ENCODE data around the gene RPS3. TPM values are rescaled to one million over a fixed set of nuclear protein-coding genes. Genes with fewer than 3 reads are reported as not detected.
"Not testable (repeated sequence)": the region's sequence is repeated elsewhere in the genome, so short reads cannot be mapped to it uniquely, and the experiment has no call there.

The RPS3 gene
- total RNA-seq, 5 donors from 2014 or later (not counting 1 experiment from before 2014, with no cell fraction given) = 4,604 to 5,380 (median 4,830) TPM

DNA sequence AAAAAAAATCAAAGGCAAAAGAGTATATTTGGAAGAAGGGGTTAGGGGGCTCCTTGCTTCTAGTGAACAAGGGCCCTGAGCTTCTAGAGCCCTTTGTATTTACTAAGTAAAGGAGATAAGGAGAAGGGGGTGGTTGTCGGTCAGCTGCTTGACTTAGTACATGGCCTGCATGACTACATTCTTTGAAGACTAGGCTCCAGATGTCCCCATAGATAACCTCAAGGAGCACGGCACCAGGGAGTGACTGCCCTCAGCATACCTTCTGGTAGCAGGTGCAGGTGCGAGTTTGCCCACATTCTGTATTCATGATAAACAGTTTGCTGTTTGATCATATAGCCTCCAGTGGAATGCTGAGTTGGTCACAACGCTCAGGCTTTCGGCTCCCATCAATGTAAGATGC, 32.5 kb upstream of the RPS3 start:
- H3K36me3 Mint-ChIP-seq; H3K4me3 ChIP-seq (ENCODE audit: control insufficient read depth in 1 of 2, extremely low read depth in 1 of 2, low read length in 1 of 2); H3K27me3 ChIP-seq (replicated peaks in 1 of 2; ENCODE audit: control insufficient read depth in 2 of 2, extremely low read depth in 1 of 2, insufficient read depth in 2 of 2, low read length in 1 of 2); H3K36me3 ChIP-seq (ENCODE audit: control insufficient read depth in 2 of 2, extremely low read depth in 1 of 2, insufficient read depth in 1 of 2, low read length in 1 of 2); H3K9me3 ChIP-seq; H3K4me1 ChIP-seq (ENCODE audit: control insufficient read depth in 1 of 2, extremely low read depth in 1 of 2, insufficient read depth in 2 of 2, low read length in 2 of 2); ATAC-seq (replicated peaks in 1 of 4); H3K9me3 Mint-ChIP-seq; DNase-seq; H3K27ac ChIP-seq (ENCODE audit: low read length); H3K27ac Mint-ChIP-seq; H3K27me3 Mint-ChIP-seq; POLR2A ChIA-PET; H3K4me3 Mint-ChIP-seq: not testable (repeated sequence)
- peaks cover 6 to 15% (median 8%) of the 10 kb centered on the region in 3 donors for H3K4me1 Mint-ChIP-seq
- 100% methylated on average over 2 of the region's 5 CpGs for WGBS (ENCODE audit: insufficient coverage)
- CTCF ChIA-PET = interaction anchor here in 1 of 2 donors (0.6 kb wide), 1 partner anchor 162 kb away, joined by 4 read pairs; no protein-coding TSS in a partner anchor

DNA sequence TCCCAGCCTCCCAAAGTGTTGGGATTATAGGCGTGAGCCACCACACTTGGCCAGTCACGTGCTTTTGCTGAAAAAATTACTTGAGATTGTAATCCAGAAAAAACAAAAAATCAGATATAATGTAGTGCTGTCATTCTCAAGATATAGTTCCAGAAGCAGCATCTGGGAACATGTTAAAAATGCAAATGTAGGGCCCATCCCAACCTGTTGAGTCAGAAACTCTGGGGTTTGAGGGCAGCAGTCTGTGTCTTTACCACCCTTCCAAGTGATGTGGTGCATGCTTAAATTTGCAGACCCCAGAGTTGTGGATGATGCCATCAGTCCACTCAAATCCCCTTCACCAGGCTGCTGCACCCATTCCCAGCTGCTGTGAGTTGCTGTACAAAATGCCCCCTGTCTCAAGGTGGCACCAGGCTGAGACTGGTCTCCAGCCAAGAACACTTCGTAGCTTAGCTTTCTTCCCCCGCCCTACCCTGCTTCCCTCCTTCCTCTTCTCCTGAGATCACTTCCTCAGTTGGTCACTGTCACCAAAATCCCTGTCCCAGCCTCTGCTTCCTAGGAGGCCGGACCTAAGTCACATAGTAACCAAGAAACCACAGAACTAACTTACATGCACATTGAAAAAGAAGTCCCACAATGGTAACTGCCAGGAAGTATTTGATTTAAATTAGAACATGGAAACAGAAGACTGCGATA, 29.6 kb upstream of the RPS3 start:
- peak overlapping the region; percentile 65 to 85 for H3K27ac Mint-ChIP-seq
- Histone ChIP-seq H3K36me3 (ENCODE audit: control insufficient read depth in 2 of 2, extremely low read depth in 1 of 2, insufficient read depth in 1 of 2, low read length in 1 of 2) (no peaks in the 10 kb centered on the region), H3K4me3 (ENCODE audit: control insufficient read depth in 1 of 2, extremely low read depth in 1 of 2, low read length in 1 of 2) (no peak overlapping the region), H3K4me1 (ENCODE audit: control insufficient read depth in 1 of 2, extremely low read depth in 1 of 2, insufficient read depth in 2 of 2, low read length in 2 of 2) (peaks cover 0 to 5% of the 10 kb centered on the region in 2 experiments), H3K27me3 (replicated peaks in 1 of 2; ENCODE audit: control insufficient read depth in 2 of 2, extremely low read depth in 1 of 2, insufficient read depth in 2 of 2, low read length in 1 of 2) (no peaks in the 10 kb centered on the region), H3K27ac (ENCODE audit: low read length) (no peak overlapping the region), H3K9me3 (no peaks in the 10 kb centered on the region)
- H3K4me1 Mint-ChIP-seq = peaks cover 6 to 17% (median 8%) of the 10 kb centered on the region in 3 donors
- POLR2A ChIA-PET = no interaction called here
- CTCF ChIA-PET = no interaction called here
- H3K36me3 Mint-ChIP-seq = no peaks in the 10 kb centered on the region
- no peak for ATAC-seq (replicated peaks in 1 of 4)
- H3K4me3 Mint-ChIP-seq = peak overlapping the region in 1 of 3 donors; percentile 51
- 47% methylated on average over 2 of the region's 6 CpGs for WGBS (ENCODE audit: insufficient coverage)
- no peaks in the 10 kb centered on the region for H3K9me3 Mint-ChIP-seq
- no peak for DNase-seq
- peaks cover 0 to under 1% of the 10 kb centered on the region in 2 donors for H3K27me3 Mint-ChIP-seq

DNA sequence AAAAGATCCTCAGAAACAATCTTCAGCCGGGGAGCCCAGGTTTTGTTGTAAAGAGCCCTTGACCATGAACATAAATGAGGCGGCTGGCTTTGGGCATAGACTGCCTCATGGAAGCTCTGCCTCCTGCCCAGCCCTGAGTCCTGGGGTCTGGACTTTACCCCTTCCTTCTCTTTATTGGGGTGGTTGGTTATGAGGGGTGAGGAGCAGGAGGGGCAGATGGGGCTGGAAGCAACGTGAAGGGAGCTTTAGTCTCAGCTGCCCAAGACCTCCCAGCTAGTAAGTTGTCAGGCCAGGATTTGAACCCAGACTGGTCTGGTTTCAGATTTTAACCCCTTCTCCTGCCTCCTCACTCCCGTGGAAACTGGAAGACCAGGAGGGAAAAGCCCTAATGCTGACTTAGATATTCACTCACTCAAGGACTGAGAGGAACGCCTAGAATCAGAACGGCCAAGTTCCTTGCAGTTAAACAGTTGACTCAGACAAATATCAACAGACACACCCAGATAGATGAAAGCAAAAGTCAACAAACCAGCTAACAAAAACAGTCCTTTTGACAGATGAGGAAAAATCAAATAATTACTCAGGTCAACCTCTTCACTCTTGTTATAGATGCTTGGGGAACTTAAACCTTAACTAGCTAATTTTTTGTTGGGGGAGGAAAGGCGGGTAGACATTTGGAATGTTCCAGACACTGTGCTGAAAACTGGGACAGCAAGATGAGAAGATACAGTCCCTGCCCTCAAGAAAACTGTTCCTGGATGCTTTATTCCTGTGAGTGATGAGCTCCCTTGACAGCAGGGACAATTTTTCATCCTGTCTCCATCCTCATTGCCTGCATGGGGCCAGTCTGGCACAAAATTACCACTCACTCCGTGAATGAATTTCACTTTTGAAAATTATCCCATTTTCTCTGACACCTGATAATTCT, 27.1 kb upstream of the RPS3 start:
- Mint-ChIP-seq H3K4me3 (no peak overlapping the region), H3K36me3 (no peaks in the 10 kb centered on the region), H3K9me3 (no peaks in the 10 kb centered on the region), H3K27me3 (no peaks in the 10 kb centered on the region), H3K27ac (peak overlapping the region in 1 of 2 donors; percentile 37), H3K4me1 (peaks cover 6 to 17% (median 8%) of the 10 kb centered on the region in 3 donors)
- Histone ChIP-seq H3K27me3 (replicated peaks in 1 of 2; ENCODE audit: control insufficient read depth in 2 of 2, extremely low read depth in 1 of 2, insufficient read depth in 2 of 2, low read length in 1 of 2) (peaks cover 0 to 4% of the 10 kb centered on the region in 2 experiments), H3K27ac (ENCODE audit: low read length) (no peak overlapping the region), H3K4me3 (ENCODE audit: control insufficient read depth in 1 of 2, extremely low read depth in 1 of 2, low read length in 1 of 2) (no peak overlapping the region), H3K36me3 (ENCODE audit: control insufficient read depth in 2 of 2, extremely low read depth in 1 of 2, insufficient read depth in 1 of 2, low read length in 1 of 2) (no peaks in the 10 kb centered on the region), H3K4me1 (ENCODE audit: control insufficient read depth in 1 of 2, extremely low read depth in 1 of 2, insufficient read depth in 2 of 2, low read length in 2 of 2) (peaks cover 0 to 5% of the 10 kb centered on the region in 2 experiments), H3K9me3 (no peaks in the 10 kb centered on the region)
- DNase-seq (no peak), ATAC-seq (replicated peaks in 1 of 4) (no peak)
- POLR2A ChIA-PET = no interaction called here
- WGBS (ENCODE audit: insufficient coverage) = 61% methylated on average over 2 of the region's 8 CpGs
- CTCF ChIA-PET = interaction anchor here in 1 of 2 donors (0.5 kb wide), 1 partner anchor 96 kb away, joined by 3 read pairs; no protein-coding TSS in a partner anchor

DNA sequence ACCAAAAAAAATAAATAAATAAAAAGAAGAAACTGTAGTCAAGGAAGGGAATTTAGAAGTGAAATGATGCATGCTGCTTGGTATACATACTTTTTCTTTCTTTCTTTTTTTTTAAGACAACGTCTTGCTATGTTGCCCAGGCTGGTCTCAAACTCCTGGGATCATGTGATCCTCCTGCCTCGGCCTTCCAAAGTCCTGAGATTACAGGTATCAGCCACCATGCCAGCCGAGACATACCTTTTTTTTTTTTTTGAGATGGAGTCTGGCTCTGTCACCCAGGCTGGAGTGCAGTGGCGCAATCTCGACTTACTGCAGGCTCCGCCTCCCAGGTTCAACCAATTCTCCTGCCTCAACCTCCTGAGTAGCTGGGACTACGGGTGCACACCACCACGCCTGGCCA, 26.1 kb upstream of the RPS3 start:
- ChIA-PET CTCF (no interaction called here), POLR2A (no interaction called here)
- no peak overlapping the region for H3K27ac Mint-ChIP-seq
- Histone ChIP-seq H3K27ac (ENCODE audit: low read length) (no peak overlapping the region), H3K9me3 (no peaks in the 10 kb centered on the region), H3K27me3 (replicated peaks in 1 of 2; ENCODE audit: control insufficient read depth in 2 of 2, extremely low read depth in 1 of 2, insufficient read depth in 2 of 2, low read length in 1 of 2) (peaks cover 0 to 4% of the 10 kb centered on the region in 2 experiments), H3K4me3 (ENCODE audit: control insufficient read depth in 1 of 2, extremely low read depth in 1 of 2, low read length in 1 of 2) (no peak overlapping the region), H3K36me3 (ENCODE audit: control insufficient read depth in 2 of 2, extremely low read depth in 1 of 2, insufficient read depth in 1 of 2, low read length in 1 of 2) (no peaks in the 10 kb centered on the region), H3K4me1 (ENCODE audit: control insufficient read depth in 1 of 2, extremely low read depth in 1 of 2, insufficient read depth in 2 of 2, low read length in 2 of 2) (peaks cover 0 to 5% of the 10 kb centered on the region in 2 experiments)
- no peaks in the 10 kb centered on the region for H3K27me3 Mint-ChIP-seq
- DNase-seq = no peak
- ATAC-seq (replicated peaks in 1 of 4) = no peak
- H3K4me3 Mint-ChIP-seq = no peak overlapping the region
- H3K9me3 Mint-ChIP-seq = no peaks in the 10 kb centered on the region
- peaks cover 6 to 15% (median 8%) of the 10 kb centered on the region in 3 donors for H3K4me1 Mint-ChIP-seq
- WGBS (ENCODE audit: insufficient coverage) = 60% methylated on average over 1 of the region's 8 CpGs
- no peaks in the 10 kb centered on the region for H3K36me3 Mint-ChIP-seq

DNA sequence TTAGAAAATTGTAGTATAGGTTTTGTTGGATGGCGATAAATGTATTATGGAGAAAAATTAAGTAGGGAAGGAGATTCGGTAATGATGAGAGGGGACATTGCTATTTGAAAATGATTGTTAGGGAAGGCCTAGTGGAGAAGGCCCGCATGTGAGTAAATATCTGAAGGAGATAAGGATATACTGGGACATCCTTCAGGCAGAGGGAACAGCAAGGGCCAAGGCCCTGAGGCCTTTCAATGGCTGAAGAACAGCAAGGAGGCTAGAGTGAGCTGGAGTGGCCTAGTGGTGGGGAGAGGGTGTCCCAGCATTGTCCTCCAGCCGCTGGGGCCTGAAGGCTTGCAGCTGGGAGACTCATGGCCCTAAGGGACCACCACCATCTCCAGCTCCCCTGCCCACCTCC, 24.7 kb upstream of the RPS3 start:
- H3K9me3 Mint-ChIP-seq = no peaks in the 10 kb centered on the region
- H3K4me1 Mint-ChIP-seq = peaks cover 5 to 8% (median 6%) of the 10 kb centered on the region in 3 donors
- no peak overlapping the region for H3K27ac Mint-ChIP-seq
- Histone ChIP-seq H3K27me3 (replicated peaks in 1 of 2; ENCODE audit: control insufficient read depth in 2 of 2, extremely low read depth in 1 of 2, insufficient read depth in 2 of 2, low read length in 1 of 2) (peaks cover 0 to 4% of the 10 kb centered on the region in 2 experiments), H3K4me3 (ENCODE audit: control insufficient read depth in 1 of 2, extremely low read depth in 1 of 2, low read length in 1 of 2) (no peak overlapping the region), H3K36me3 (ENCODE audit: control insufficient read depth in 2 of 2, extremely low read depth in 1 of 2, insufficient read depth in 1 of 2, low read length in 1 of 2) (no peaks in the 10 kb centered on the region), H3K9me3 (no peaks in the 10 kb centered on the region), H3K4me1 (ENCODE audit: control insufficient read depth in 1 of 2, extremely low read depth in 1 of 2, insufficient read depth in 2 of 2, low read length in 2 of 2) (peaks cover 0 to 4% of the 10 kb centered on the region in 2 experiments), H3K27ac (ENCODE audit: low read length) (no peak overlapping the region)
- no peak overlapping the region for H3K4me3 Mint-ChIP-seq
- 90% methylated on average over 4 of the region's 4 CpGs for WGBS (ENCODE audit: insufficient coverage)
- no peaks in the 10 kb centered on the region for H3K27me3 Mint-ChIP-seq
- CTCF ChIA-PET = interaction anchor here in 1 of 2 donors (0.7 kb wide), 1 partner anchor 59 kb away, joined by 5 read pairs; no protein-coding TSS in a partner anchor
- DNase-seq = no peak
- ATAC-seq (replicated peaks in 1 of 4) = no peak
- POLR2A ChIA-PET = interaction anchor here in 1 of 2 donors (0.6 kb wide), 1 partner anchor 512 kb away, joined by 3 read pairs; no protein-coding TSS in a partner anchor
- no peaks in the 10 kb centered on the region for H3K36me3 Mint-ChIP-seq

DNA sequence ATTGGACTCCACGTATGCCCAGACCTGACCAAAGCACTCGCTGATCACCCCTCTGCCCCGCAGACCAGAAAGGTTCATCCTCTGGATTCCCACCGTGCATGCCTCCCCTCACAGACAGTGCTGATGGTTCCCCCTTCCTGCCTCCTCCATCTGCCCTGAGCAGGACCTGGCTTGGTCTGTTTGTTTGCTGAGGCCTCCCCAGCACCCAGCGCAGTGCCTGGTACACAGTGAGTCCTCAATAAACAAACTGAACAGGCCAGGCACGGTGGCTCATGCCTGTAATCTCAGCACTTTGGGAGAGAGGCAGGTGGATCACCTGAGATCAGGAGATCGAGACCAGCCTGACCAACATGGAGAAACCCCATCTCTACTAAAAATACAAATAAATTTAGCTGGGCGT, 23.7 kb upstream of the RPS3 start:
- no peak for ATAC-seq (replicated peaks in 1 of 4)

More for the DNA sequence above, 23.7 kb upstream of the RPS3 start:
- H3K27ac ChIP-seq (ENCODE audit: low read length) = no peak overlapping the region
- CTCF ChIA-PET = interaction anchor here in 1 of 2 donors (0.7 kb wide), 1 partner anchor 60 kb away, joined by 5 read pairs; no protein-coding TSS in a partner anchor
- 82% methylated on average over 6 of the region's 8 CpGs for WGBS (ENCODE audit: insufficient coverage)
- H3K4me1 ChIP-seq (ENCODE audit: control insufficient read depth in 1 of 2, extremely low read depth in 1 of 2, insufficient read depth in 2 of 2, low read length in 2 of 2) = no peaks in the 10 kb centered on the region
- H3K27me3 ChIP-seq (replicated peaks in 1 of 2; ENCODE audit: control insufficient read depth in 2 of 2, extremely low read depth in 1 of 2, insufficient read depth in 2 of 2, low read length in 1 of 2) = peaks cover 0 to 4% of the 10 kb centered on the region in 2 experiments
- Mint-ChIP-seq H3K4me1 (peaks cover 0 to 3% (median 1%) of the 10 kb centered on the region in 3 donors), H3K27ac (no peak overlapping the region), H3K9me3 (no peaks in the 10 kb centered on the region), H3K36me3 (no peaks in the 10 kb centered on the region), H3K27me3 (no peaks in the 10 kb centered on the region), H3K4me3 (no peak overlapping the region)
- H3K36me3 ChIP-seq (ENCODE audit: control insufficient read depth in 2 of 2, extremely low read depth in 1 of 2, insufficient read depth in 1 of 2, low read length in 1 of 2) = no peaks in the 10 kb centered on the region
- POLR2A ChIA-PET = no interaction called here
- no peak for DNase-seq
- H3K9me3 ChIP-seq = no peaks in the 10 kb centered on the region
- no peak overlapping the region for H3K4me3 ChIP-seq (ENCODE audit: control insufficient read depth in 1 of 2, extremely low read depth in 1 of 2, low read length in 1 of 2)

Data from T-cell (primary cell).